Islet precursor cell (in vitro differentiated cells): Measurements from ENCODE around the gene RNGTT.
"Not testable (repeated sequence)": the region's sequence is repeated elsewhere in the genome, so short reads cannot be mapped to it uniquely, and the experiment has no call there.

Experiments used
- DNase-seq: peaks from one replicate; pipeline ENCODE4 v3.0.0-alpha.2; 2018

RNGTT gene

GRCh38 chr6:88969255-88969654 is 5.8 kb upstream of the RNGTT start:
- DNase-seq = not testable (repeated sequence)

- no peak for DNase-seq
Measured at GRCh38 chr6:88967891-88968290, 4.5 kb upstream of the RNGTT start.

GRCh38 chr6:88965691-88966090 is 2.3 kb upstream of the RNGTT start:
- no peak for DNase-seq

- DNase-seq = no peak
Measured at GRCh38 chr6:88964509-88964908, 1.1 kb upstream of the RNGTT start.

GRCh38 chr6:88958842-88959241 is 4.6 kb downstream of the RNGTT start:
- no peak for DNase-seq

- no peak for DNase-seq
Measured at GRCh38 chr6:88953550-88954386, 9.7 kb downstream of the RNGTT start.

- no peak for DNase-seq
Measured at GRCh38 chr6:88952065-88952704, 11.2 kb downstream of the RNGTT start.

GRCh38 chr6:88945415-88946008 is 17.9 kb downstream of the RNGTT start:
- no peak for DNase-seq

GRCh38 chr6:88933521-88933920 is 29.9 kb downstream of the RNGTT start:
- DNase-seq = no peak

- not testable (repeated sequence) for DNase-seq
Measured at GRCh38 chr6:88932019-88932418, 31.4 kb downstream of the RNGTT start.

GRCh38 chr6:88922775-88923548 is 40.5 kb downstream of the RNGTT start:
- DNase-seq = no peak

GRCh38 chr6:88921734-88922133 is 41.7 kb downstream of the RNGTT start:
- DNase-seq = no peak

GRCh38 chr6:88920774-88921733 is 42.4 kb downstream of the RNGTT start:
- DNase-seq = no peak

GRCh38 chr6:88920088-88920487 is 43.3 kb downstream of the RNGTT start:
- no peak for DNase-seq

- no peak for DNase-seq
Measured at GRCh38 chr6:88919032-88919431, 44.4 kb downstream of the RNGTT start.

GRCh38 chr6:88916615-88917208 is 46.7 kb downstream of the RNGTT start:
- no peak for DNase-seq

- DNase-seq = no peak
Measured at GRCh38 chr6:88914895-88915598, 48.4 kb downstream of the RNGTT start.

GRCh38 chr6:88914180-88914579 is 49.2 kb downstream of the RNGTT start:
- no peak for DNase-seq

- DNase-seq = no peak
Measured at GRCh38 chr6:88913471-88913870, 49.9 kb downstream of the RNGTT start.

- DNase-seq = no peak
Measured at GRCh38 chr6:88910922-88911778, 52.3 kb downstream of the RNGTT start.
